Ishikawa (cell line): ENCODE data around the gene DOCK7.

Experiments
- CEBPB ChIP-seq: IDR thresholded peaks from 2 replicates; pipeline ENCODE4 v1.6.1; 2012
- CREB1 ChIP-seq: IDR thresholded peaks from 2 replicates; pipeline ENCODE4 v1.6.1; 2012; ENCODE audit warnings: low read depth
- EGR1 ChIP-seq: IDR thresholded peaks from 2 replicates; pipeline ENCODE4 v1.6.1; 2012
- EP300 ChIP-seq: IDR thresholded peaks from 2 replicates; pipeline ENCODE4 v1.6.1; 2012; ENCODE audit warnings: borderline replicate concordance
- RAD21 ChIP-seq: IDR thresholded peaks from 2 replicates; pipeline ENCODE4 v1.6.1; 2012; ENCODE audit warnings: low read depth
- TAF1 ChIP-seq: IDR thresholded peaks from 2 replicates; pipeline ENCODE4 v1.6.1; 2012; ENCODE audit warnings: low read depth, mild to moderate bottlenecking
- TCF12 ChIP-seq: IDR thresholded peaks from 2 replicates; pipeline ENCODE4 v1.6.1; 2012; ENCODE audit warnings: low read depth
- TEAD4 ChIP-seq: IDR thresholded peaks from 2 replicates; pipeline ENCODE4 v1.6.1; 2012
- YY1 ChIP-seq: IDR thresholded peaks from 2 replicates; pipeline ENCODE4 v1.6.1; 2012; ENCODE audit warnings: low read depth
- ZBTB7A ChIP-seq: IDR thresholded peaks from 2 replicates; pipeline ENCODE4 v1.6.1; 2012; ENCODE audit warnings: low read depth
- TF ChIP-seq, protein P1 (sequence below): IDR thresholded peaks from 2 replicates; pipeline ENCODE4 v1.6.1; 2012
- TF ChIP-seq, protein P2 (sequence below): IDR thresholded peaks from 2 replicates; pipeline ENCODE4 v1.6.1; 2012; ENCODE audit warnings: low read depth, mild to moderate bottlenecking

DNA sequence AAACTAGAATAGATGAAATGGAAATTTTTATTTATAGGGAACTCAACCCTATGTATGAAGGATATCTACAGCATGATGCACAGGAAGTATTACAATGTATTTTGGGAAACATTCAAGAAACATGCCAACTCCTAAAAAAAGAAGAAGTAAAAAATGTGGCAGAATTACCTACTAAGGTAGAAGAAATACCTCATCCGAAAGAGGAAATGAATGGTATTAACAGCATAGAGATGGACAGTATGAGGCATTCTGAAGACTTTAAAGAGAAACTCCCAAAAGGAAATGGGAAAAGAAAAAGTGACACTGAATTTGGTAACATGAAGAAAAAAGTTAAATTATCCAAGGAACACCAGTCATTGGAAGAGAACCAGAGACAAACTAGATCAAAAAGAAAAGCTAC lies 243.5 kb downstream of the DOCK7 start:
- TF ChIP-seq, protein P1, sequence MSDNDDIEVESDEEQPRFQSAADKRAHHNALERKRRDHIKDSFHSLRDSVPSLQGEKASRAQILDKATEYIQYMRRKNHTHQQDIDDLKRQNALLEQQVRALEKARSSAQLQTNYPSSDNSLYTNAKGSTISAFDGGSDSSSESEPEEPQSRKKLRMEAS: no peak
- no peak for TF ChIP-seq CEBPB
- TF ChIP-seq EP300: no peak
- no peak for TF ChIP-seq YY1
- TF ChIP-seq TAF1: no peak
- TF ChIP-seq ZBTB7A: no peak
- no peak for TF ChIP-seq TEAD4
- no peak for TF ChIP-seq EGR1
- no peak for TF ChIP-seq CREB1
- TF ChIP-seq TCF12: no peak
- no peak for TF ChIP-seq RAD21
- TF ChIP-seq, protein P2, sequence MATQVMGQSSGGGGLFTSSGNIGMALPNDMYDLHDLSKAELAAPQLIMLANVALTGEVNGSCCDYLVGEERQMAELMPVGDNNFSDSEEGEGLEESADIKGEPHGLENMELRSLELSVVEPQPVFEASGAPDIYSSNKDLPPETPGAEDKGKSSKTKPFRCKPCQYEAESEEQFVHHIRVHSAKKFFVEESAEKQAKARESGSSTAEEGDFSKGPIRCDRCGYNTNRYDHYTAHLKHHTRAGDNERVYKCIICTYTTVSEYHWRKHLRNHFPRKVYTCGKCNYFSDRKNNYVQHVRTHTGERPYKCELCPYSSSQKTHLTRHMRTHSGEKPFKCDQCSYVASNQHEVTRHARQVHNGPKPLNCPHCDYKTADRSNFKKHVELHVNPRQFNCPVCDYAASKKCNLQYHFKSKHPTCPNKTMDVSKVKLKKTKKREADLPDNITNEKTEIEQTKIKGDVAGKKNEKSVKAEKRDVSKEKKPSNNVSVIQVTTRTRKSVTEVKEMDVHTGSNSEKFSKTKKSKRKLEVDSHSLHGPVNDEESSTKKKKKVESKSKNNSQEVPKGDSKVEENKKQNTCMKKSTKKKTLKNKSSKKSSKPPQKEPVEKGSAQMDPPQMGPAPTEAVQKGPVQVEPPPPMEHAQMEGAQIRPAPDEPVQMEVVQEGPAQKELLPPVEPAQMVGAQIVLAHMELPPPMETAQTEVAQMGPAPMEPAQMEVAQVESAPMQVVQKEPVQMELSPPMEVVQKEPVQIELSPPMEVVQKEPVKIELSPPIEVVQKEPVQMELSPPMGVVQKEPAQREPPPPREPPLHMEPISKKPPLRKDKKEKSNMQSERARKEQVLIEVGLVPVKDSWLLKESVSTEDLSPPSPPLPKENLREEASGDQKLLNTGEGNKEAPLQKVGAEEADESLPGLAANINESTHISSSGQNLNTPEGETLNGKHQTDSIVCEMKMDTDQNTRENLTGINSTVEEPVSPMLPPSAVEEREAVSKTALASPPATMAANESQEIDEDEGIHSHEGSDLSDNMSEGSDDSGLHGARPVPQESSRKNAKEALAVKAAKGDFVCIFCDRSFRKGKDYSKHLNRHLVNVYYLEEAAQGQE: no peak
